LNCAP (cell line): ENCODE data around the gene PTPRO.

Source experiments
- CTCF ChIP-seq: fragments of 450-650 bp; IDR thresholded peaks from 2 replicates; pipeline ENCODE4 v1.5.1; 2017; ENCODE audit warnings: mild to moderate bottlenecking

PTPRO gene

GRCh38 chr12:15534874-15535273, 212.6 kb downstream of the PTPRO start:
- TF ChIP-seq CTCF = no peak

- TF ChIP-seq CTCF = no peak
These were observed 213.1 kb downstream of the PTPRO start for GRCh38 chr12:15535352-15535781.

GRCh38 chr12:15536446-15536845, 214.1 kb downstream of the PTPRO start:
- TF ChIP-seq CTCF = no peak

- TF ChIP-seq CTCF = no peak
These were observed 216.6 kb downstream of the PTPRO start for GRCh38 chr12:15538881-15539280.

GRCh38 chr12:15540005-15540404, 217.7 kb downstream of the PTPRO start:
- TF ChIP-seq CTCF = no peak

- TF ChIP-seq CTCF = no peak
These were observed 218.2 kb downstream of the PTPRO start for GRCh38 chr12:15540469-15540872.

GRCh38 chr12:15541996-15542631, 219.8 kb downstream of the PTPRO start:
- TF ChIP-seq CTCF = no peak

- TF ChIP-seq CTCF = no peak
These were observed 221.0 kb downstream of the PTPRO start for GRCh38 chr12:15543347-15543746.
